ENCODE measurements around the gene MAP2K7. TPM values are rescaled to one million over a fixed set of nuclear protein-coding genes. Genes with fewer than 3 reads are reported as not detected.

Gene MAP2K7
- total RNA-seq, 1 donor = 14.8 TPM

DNA sequence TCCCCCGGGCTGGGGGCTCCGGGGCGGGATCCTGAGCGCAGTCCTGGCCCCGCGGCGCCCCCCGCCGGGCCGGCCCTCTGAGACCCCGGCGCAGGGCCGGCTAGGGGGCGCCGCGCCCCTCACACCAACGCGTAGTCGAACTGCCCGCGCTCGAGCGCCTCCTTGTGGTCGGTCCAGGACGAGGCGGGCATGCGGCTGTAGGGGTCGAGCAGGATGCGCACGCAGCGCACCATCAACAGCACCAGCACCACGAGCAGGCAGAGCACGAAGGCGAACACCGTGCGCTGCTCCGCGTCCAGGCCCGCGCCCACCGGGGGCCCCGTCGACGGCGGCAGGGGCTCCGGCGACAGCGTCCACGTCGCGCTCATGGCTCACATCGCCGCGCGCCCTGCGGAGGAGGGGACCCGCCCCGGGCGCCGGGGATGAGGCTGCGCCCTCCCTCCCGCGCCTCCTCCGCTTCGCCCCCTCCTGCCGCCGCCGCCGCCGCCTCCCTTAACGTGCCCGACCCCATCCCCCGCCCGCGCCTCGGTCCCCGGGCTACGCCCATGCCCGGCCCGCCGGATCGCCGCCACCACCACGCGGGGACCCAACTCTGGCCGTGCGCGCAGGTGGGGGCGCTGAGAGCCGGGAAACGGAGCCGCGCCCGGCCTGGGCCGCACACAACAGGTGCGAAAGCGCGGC is 21.6 kb downstream of the MAP2K7 start:
- no peaks in the 10 kb centered on the region for H3K27me3 ChIP-seq (ENCODE audit: insufficient read depth, low read length)
- peak overlapping the region; percentile 56 for H3K4me3 ChIP-seq (ENCODE audit: insufficient read depth, low read length)
- TF ChIP-seq, protein P1, sequence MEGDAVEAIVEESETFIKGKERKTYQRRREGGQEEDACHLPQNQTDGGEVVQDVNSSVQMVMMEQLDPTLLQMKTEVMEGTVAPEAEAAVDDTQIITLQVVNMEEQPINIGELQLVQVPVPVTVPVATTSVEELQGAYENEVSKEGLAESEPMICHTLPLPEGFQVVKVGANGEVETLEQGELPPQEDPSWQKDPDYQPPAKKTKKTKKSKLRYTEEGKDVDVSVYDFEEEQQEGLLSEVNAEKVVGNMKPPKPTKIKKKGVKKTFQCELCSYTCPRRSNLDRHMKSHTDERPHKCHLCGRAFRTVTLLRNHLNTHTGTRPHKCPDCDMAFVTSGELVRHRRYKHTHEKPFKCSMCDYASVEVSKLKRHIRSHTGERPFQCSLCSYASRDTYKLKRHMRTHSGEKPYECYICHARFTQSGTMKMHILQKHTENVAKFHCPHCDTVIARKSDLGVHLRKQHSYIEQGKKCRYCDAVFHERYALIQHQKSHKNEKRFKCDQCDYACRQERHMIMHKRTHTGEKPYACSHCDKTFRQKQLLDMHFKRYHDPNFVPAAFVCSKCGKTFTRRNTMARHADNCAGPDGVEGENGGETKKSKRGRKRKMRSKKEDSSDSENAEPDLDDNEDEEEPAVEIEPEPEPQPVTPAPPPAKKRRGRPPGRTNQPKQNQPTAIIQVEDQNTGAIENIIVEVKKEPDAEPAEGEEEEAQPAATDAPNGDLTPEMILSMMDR (IDR thresholded peaks at IDR 0.05; ENCODE audit: extremely low read depth, low read depth, low read length) = peak; percentile 66
- peaks cover 9% of the 10 kb centered on the region for H4K20me1 ChIP-seq (ENCODE audit: insufficient read depth, low read length)
- H3K4me2 ChIP-seq (ENCODE audit: insufficient read depth, low read length) = peak overlapping the region; percentile 55
- peak; percentile 99 for DNase-seq (ENCODE audit: insufficient read length, low spot score, missing footprints)
- H3K4me1 ChIP-seq (ENCODE audit: insufficient read depth, low read length) = peaks cover 35% of the 10 kb centered on the region
- H2AFZ ChIP-seq (ENCODE audit: low read length) = no peak overlapping the region
- H3K27ac ChIP-seq (ENCODE audit: low read depth, low read length) = no peak overlapping the region
- peaks cover 14% of the 10 kb centered on the region for H3K36me3 ChIP-seq (ENCODE audit: insufficient read depth, low read length)
- H3K79me2 ChIP-seq (ENCODE audit: insufficient read depth, low read length) = peaks cover 17% of the 10 kb centered on the region
- no peaks in the 10 kb centered on the region for H3K9me3 ChIP-seq (ENCODE audit: low read depth, low read length)

GRCh38 chr19:7926021-7926726 is 22.5 kb downstream of the MAP2K7 start, which contains the start of gene CTXN1:
CTXN1 (minus strand) TSS chr19:7926135; CDS start chr19:7925538, 597 bp downstream.
- Histone ChIP-seq H3K9me3 (ENCODE audit: low read depth, low read length) (no peaks in the 10 kb centered on the region), H3K4me3 (ENCODE audit: insufficient read depth, low read length) (peak within 1 kb of the TSS; percentile 66), H2AFZ (ENCODE audit: low read length) (no peak within 1 kb of the TSS), H3K27me3 (ENCODE audit: insufficient read depth, low read length) (no peaks in the 10 kb centered on the region), H4K20me1 (ENCODE audit: insufficient read depth, low read length) (peaks cover 9% of the 10 kb centered on the region), H3K79me2 (ENCODE audit: insufficient read depth, low read length) (peaks cover 17% of the 10 kb centered on the region), H3K4me1 (ENCODE audit: insufficient read depth, low read length) (peaks cover 32% of the 10 kb centered on the region), H3K36me3 (ENCODE audit: insufficient read depth, low read length) (peaks cover 22% of the 10 kb centered on the region), H3K4me2 (ENCODE audit: insufficient read depth, low read length) (peak within 1 kb of the TSS; percentile 83), H3K27ac (ENCODE audit: low read depth, low read length) (no peak within 1 kb of the TSS)
- DNase-seq (ENCODE audit: insufficient read length, low spot score, missing footprints) = peak; percentile 97
- TF ChIP-seq, protein P1 (IDR thresholded peaks at IDR 0.05; ENCODE audit: extremely low read depth, low read depth, low read length) = no peak

GRCh38 chr19:7926727-7927604 is 23.3 kb downstream of the MAP2K7 start:
- no peak overlapping the region for H3K4me3 ChIP-seq (ENCODE audit: insufficient read depth, low read length)
- no peak overlapping the region for H2AFZ ChIP-seq (ENCODE audit: low read length)
- TF ChIP-seq, protein P1 (IDR thresholded peaks at IDR 0.05; ENCODE audit: extremely low read depth, low read depth, low read length) = no peak
- H3K27me3 ChIP-seq (ENCODE audit: insufficient read depth, low read length) = no peaks in the 10 kb centered on the region
- no peaks in the 10 kb centered on the region for H3K9me3 ChIP-seq (ENCODE audit: low read depth, low read length)
- DNase-seq (ENCODE audit: insufficient read length, low spot score, missing footprints) = peak; percentile 66
- no peak overlapping the region for H3K27ac ChIP-seq (ENCODE audit: low read depth, low read length)
- H3K79me2 ChIP-seq (ENCODE audit: insufficient read depth, low read length) = peaks cover 12% of the 10 kb centered on the region
- peaks cover 25% of the 10 kb centered on the region for H3K4me1 ChIP-seq (ENCODE audit: insufficient read depth, low read length)
- peaks cover 4% of the 10 kb centered on the region for H4K20me1 ChIP-seq (ENCODE audit: insufficient read depth, low read length)
- peak overlapping the region; percentile 83 for H3K4me2 ChIP-seq (ENCODE audit: insufficient read depth, low read length)
- peaks cover 22% of the 10 kb centered on the region for H3K36me3 ChIP-seq (ENCODE audit: insufficient read depth, low read length)

All from osteoblast (primary cell).